Measurements from ENCODE around the gene LCN15.
"Not testable (repeated sequence)": the region's sequence is repeated elsewhere in the genome, so short reads cannot be mapped to it uniquely, and the experiment has no call there.

- not testable (repeated sequence) for TF ChIP-seq CTCF (conservative IDR thresholded peaks at IDR 0.05; ENCODE audit: low read depth, low read length); EZH2phosphoT487 (IDR thresholded peaks at IDR 0.05; ENCODE audit: borderline replicate concordance, low read length)
These were observed 1.6 kb upstream of the LCN15 start for GRCh38 chr9:136765745-136766409.

Measured in PC-3 (cell line).